GM21381 (cell line): ENCODE data around the gene RNASE4.
"Not testable (repeated sequence)": the region's sequence is repeated elsewhere in the genome, so short reads cannot be mapped to it uniquely, and the experiment has no call there.

ENCODE experiments used
- ATAC-seq: cut with Tn5 transposase; IDR thresholded peaks from one replicate; pipeline ENCODE4 v1.9.1; 2021; ENCODE audit warnings: mild to moderate bottlenecking, moderate library complexity; ENCODE audit not compliant: unreplicated experiment

RNASE4 gene

GRCh38 chr14:20697273-20698017, 13.1 kb downstream of the RNASE4 start:
- ATAC-seq, result no peak

DNA sequence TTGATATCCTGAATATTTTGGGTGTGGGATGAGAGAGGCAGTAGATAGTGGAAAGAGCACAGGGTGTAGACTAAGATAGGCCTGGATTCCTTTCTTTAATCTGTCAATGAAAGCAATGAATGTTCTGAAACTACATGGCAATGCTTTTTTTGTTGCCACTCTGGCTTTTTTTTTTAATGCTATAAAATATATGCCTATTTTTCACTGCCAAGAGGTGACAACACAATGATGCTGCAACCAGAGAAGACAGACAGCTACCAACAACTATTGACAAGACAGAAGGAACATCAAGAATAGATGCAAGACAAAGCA, 13.6 kb downstream of the RNASE4 start:
- ATAC-seq, result no peak

DNA sequence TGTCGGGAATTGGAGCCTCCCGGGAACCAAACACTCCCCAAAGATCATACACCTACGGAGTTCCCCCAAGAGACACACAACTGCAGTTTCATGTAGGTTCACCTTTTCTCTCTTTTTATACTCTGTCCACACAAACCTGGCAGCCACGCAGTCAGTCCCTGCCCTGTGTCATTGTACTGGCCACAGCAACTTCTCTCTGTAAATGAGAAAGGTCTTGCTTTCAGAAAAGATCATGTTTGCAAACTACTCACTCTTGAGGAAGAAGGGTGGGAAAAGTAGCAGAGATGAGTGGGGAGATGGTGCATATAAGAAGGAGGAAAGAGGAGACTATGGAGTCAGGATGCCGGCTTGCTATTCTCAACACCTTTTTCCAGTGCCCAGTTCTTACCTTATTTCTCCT, 14.6 kb downstream of the RNASE4 start:
- no peak for ATAC-seq

DNA sequence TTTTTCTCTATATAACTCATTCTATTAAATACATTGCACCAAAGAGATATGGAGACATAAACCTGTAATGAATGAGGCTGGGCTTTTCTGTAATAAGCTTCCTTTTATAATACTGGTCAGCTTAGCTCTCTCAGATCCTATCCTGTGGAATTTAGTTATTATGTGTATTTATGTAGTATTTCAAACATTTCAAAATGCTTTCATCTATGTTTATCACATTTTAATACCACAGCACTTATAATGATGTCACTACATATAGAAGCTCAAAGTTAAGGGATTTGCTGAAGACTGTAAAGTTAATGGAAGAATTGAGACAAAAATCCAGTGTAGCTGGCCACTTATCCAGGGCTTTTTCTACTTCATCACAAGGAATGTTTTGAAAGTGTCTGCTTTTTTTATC, 15.6 kb downstream of the RNASE4 start:
- no peak for ATAC-seq

DNA sequence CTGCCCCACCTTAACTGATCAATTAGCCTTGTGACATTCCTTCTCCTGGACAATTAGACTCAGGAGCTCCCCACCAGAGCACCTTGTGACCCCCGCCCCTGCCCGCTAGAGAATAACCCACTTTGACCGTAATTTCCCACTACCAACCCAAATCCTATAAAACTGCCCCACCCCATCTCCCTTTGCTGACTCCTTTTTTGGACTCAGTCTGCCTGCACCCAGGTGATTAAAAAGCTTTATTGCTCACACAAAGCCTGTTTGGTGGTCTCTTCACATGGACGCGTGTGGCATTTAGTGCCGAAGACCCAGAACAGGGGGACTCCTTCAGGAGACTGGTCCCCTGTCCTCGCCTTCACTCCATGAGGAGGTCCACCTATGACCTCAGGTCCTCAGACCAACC, 16.6 kb downstream of the RNASE4 start:
- ATAC-seq, result not testable (repeated sequence)

GRCh38 chr14:20706657-20707355, 22.4 kb downstream of the RNASE4 start:
- no peak for ATAC-seq

DNA sequence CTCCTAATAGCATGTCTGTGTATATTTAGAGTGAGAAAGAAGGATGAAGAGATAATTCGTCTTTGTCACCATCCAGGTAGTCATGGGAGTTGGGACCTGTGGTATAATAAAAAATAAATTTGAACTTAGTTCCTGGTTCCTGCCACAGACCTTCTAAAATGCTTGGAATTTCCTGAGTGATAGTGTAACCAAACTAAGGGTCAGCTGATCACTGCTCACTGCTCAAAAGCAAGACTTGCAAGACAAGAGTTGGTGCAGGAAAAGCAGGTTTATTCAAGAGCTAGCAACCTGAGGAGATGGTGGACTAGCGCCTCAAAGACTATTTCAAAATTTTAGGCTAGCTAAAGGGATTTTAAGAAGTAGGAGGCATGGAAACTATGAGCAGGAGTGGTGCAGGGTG, 23.3 kb downstream of the RNASE4 start:
- no peak for ATAC-seq

DNA sequence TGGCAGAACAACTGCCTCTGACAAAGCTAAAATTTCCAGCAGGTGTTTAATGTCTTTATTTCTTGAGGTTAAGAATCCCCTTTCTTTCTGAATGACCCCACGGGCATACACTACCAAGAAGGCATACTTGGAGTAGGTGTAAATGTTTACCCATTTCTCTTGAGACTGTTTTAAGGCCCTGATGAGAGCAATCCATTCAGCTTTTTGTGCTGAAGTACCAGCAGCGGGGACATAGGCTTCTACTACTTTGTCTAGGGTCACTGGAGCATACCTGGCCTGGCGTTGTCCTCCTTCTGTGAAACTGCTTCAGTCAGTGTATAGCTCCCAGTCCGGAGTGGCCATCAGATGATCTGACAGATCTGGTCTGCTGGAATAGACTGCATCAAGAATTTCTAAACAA, 26.9 kb downstream of the RNASE4 start:
- ATAC-seq, result no peak

DNA sequence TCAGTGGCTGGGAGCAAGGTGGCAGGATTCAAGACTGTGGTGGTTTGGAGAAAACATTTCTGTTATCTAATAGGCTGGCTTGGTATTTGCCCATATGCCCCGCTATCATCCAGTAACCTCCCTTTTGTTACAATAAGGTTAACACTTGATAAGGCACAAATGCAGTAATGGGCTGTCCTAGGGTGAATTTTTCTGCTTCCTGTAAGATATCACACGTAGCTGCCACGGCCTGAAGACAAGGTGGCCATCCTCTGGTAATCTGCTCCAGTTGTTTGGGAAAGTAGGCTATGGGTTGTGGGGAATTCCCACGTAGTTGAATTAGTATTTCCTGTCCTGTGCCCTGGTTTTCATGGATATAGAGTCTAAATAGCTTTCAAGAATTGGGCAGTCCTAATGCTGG, 27.3 kb downstream of the RNASE4 start:
- ATAC-seq, result no peak

DNA sequence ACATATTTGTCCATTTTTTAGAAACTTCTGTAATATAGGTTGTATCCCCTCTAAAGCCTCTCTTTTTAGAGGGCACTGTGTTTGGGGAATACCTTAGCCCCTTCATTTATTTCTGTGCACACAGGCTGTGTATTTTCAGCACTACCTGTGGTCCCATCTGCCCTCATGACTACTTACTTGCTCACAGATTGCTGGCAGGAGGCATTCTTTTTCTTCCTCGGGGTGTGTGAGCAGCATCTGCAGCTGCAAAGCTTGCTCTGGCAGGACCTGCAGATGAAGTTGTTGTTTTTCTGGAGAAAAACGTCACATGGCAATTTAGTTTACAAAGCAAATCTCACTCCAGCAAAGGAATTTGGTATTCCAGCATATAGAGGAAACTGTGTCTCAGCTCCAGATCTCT, 28.5 kb downstream of the RNASE4 start:
- no peak for ATAC-seq

GRCh38 chr14:20714593-20715250, 30.4 kb downstream of the RNASE4 start:
- no peak for ATAC-seq

DNA sequence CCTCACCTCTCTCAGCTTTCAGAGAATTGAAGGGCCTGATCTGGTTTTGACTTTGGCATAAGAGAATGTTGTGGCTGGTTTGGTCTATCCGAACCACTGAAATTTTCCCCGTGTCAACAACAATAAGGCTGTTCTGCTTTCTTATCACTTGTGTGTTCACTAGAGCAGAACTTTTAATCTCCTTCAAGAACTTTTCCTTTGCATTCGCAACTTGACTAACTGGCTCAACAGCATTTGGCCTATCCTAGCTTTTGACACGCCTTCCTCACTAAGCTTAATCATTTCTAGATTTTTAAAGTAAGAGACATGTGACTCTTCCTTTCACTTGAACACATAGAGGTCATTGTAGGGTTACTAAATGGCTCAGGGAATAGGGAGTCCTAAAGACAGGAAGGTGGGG, 35.4 kb downstream of the RNASE4 start:
- no peak for ATAC-seq

DNA sequence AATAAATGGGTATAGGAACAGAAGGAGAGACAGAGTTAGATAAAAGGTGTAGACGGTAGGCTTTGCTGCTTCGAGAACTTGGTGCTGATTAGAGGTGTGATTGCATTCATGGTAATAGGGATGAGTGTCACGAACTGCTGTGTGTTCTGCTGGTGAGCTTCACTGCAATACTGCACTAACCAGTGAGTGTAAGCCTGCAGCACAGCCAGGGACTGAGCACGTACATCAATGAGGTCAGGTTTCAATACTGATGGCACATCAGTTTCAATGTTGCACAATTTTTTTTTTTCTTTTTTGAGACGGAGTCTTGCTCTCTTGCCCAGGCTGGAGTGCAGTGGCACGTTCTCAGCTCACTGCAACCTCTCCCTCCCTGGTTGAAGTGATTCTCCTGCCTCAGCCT, 36.4 kb downstream of the RNASE4 start:
- no peak for ATAC-seq

- ATAC-seq, result no peak
Observed at GRCh38 chr14:20722016-20722415, 37.7 kb downstream of the RNASE4 start.

DNA sequence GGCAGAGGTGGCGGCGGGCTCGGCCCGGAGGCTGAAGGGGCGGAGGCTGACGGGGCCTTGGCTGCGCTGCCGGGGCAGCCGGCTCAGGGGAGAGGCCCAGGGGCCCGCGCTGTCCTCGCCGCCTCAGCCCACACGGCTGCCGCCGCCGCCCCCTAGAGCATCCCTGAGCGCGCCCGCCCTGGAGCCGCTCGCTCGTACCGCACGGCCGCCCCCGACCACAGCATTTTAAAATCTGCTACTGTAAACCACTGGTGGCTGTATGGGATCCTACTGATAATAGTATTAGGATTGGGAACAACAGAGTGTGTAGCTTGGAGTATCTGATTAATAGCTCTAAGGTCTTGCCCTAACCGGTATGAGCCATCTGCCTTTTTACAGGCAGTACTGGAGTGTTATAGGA, 39.1 kb downstream of the RNASE4 start:
- ATAC-seq, result no peak

GRCh38 chr14:20726121-20726520, 41.8 kb downstream of the RNASE4 start:
- ATAC-seq, result not testable (repeated sequence)

DNA sequence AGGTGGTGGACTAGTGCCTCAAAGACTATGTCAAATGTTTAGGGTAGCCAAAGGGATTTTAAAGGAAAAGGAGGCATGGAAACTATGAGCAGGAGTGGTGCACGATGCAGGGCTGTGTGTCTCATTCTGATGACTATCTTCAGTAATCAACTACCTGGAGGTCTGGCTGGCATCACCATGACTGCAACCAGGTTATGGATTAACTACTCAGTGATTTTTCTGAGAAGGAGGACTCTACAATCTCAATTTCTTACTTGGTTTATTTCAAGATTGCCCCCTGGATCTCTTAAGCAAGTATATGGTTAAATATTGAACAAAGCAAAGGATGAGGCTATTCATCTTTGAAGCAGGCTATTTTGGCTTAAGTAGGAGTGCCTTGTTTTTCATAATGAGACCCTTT, 42.2 kb downstream of the RNASE4 start:
- no peak for ATAC-seq

DNA sequence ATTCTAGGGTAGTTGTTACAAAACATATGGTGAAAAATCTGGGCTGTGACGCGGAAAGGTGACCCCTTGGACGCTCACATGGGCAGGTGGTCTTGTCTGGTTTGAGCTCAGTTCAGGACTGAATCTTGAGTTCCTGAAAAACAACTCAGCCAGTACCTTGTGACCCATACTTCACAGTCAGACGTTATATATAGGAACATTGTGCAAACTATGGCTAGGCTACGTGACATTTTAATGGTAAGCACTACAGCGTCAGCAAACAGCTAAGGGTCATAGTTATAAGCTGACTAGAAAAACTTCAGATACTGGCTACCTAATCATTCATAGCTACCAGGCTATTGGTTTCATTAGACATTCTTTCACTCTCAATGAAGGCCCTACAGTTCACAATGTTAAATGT, 46.5 kb downstream of the RNASE4 start:
- no peak for ATAC-seq

- ATAC-seq, result no peak
Observed at GRCh38 chr14:20732477-20732876, 48.1 kb downstream of the RNASE4 start.

GRCh38 chr14:20732979-20733635, 48.7 kb downstream of the RNASE4 start:
- ATAC-seq, result no peak

GRCh38 chr14:20733684-20734429, 49.5 kb downstream of the RNASE4 start:
- no peak for ATAC-seq
